Effector CD4-positive, alpha-beta T cell (primary cell): ENCODE measurements around the gene FAM20B.

Source experiments
- DNase-seq: peaks from one replicate; pipeline ENCODE4 v3.0.0-alpha.2; 2020

Gene FAM20B

DNA sequence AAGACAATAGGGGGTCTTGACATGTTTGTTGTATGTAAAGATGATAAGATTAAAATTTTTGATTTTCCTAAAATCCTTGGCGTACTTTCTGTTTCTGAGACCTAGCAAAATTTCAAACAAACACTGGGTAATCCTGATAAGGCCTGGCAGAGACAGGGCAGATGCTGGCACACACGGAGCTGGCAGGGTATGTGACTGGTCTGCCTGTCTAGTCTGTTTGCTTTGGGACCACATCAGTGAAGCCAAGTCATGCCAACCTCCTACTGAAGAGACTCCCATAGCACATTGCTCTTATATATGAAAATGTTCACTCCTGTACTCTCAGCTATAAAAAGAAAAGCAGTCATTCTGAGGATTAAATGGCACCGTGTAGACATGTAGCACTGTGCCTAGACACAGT lies 70.2 kb downstream of the FAM20B start:
- DNase-seq = no peak

DNA sequence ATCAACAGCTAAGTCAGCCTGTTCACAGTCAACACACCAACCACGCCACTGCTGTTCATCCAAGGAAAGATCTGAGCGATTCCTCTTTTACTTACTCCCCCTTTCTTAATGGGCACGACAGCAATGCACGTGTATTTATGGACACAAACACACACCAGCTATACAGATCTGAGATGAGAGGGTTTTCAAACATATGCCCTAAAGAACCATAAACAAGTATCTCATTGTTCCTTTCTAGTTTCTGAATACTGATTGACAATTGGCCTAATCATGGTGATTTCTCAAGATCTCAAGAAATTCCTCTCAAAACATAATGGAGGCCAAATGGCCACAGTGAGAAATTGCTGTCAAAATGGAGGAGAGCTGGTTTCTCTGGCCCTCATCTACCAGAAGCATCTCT lies 74.2 kb downstream of the FAM20B start:
- DNase-seq = no peak

DNA sequence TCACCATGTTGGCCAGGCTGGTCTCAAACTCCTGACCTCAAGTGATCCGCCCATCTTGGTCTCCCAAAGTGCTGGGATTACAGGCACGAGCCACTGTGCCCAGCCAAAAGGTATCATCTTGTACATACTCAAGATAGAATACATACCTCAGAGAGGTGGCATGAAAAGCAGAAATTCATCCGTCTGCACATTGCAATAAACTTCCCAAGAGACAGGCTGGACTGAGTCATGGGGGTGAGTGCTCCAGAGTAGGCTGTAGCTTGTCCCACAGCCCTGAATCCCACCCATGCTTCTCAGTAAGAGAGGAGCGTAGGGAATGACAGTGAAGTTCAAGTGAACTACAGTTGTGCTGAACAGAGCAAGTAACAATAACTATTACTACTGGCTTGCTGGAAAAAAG lies 75.9 kb downstream of the FAM20B start:
- DNase-seq = no peak

DNA sequence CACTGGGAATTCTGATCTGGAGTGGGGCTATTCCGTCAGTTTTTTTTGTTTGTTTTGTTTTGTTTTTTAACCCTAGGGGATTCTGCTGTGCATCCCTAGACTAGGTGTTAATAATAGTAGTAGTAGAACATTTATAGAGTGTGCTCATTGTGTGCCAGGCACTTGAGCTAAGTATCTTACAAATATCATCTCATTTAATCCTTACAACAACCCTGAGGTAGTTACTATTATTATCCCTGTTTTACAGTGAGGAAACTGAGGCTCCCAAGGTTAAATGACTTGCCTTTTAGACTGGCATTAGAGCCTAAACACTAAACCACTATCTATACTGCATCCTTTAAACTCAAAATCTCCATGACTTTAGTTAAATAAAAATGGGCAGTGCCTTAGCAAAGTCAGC lies 78.3 kb downstream of the FAM20B start:
- no peak for DNase-seq

DNA sequence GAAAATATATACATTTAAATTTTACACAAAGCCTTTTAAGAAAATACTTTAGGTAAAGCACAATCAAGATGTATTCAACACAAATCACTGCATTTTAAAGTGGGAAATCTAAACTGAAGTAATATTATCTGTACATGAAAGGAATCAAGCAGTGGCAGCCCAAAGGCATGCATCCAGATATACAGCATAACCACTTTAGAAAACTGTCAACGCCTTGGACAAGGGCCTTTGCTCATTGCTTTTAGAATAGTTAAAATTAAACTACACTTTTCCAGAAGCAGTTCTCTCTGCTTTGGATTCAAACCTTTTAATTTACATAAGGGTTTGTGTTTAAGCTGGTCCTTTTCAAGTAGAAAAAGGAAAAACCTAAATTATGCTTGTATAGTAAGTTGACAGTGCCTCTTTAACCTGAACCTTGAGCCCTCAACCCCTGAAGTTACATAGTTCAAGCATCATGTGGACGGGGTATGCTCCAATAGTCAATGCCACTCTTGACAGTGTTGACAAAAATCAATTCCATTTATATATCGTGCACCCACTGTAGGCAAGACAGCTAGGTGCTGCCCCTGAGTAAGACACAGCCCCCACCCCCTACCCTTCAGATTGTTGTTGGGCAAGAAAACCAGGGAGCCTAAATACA lies 79.0 kb downstream of the FAM20B start:
- no peak for DNase-seq

DNA sequence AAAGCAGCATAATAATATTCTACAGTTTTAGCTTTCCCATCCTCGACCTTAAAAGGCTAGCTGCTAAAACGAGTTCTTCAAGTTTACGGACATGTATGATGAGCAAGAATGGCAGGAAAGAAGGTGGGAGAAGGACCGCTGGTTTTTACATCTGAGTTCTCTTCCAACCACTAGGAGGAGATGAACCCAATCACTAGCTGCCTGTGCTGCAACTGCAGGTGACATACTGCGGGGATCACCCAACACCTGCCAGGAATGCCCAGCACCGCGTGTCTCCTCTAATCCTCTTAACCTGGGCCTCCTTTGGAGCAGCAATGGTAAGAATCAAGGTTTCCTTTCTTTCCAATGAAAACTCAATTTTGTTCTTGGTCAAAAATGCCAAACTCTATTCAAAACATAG lies 79.7 kb downstream of the FAM20B start:
- no peak for DNase-seq

DNA sequence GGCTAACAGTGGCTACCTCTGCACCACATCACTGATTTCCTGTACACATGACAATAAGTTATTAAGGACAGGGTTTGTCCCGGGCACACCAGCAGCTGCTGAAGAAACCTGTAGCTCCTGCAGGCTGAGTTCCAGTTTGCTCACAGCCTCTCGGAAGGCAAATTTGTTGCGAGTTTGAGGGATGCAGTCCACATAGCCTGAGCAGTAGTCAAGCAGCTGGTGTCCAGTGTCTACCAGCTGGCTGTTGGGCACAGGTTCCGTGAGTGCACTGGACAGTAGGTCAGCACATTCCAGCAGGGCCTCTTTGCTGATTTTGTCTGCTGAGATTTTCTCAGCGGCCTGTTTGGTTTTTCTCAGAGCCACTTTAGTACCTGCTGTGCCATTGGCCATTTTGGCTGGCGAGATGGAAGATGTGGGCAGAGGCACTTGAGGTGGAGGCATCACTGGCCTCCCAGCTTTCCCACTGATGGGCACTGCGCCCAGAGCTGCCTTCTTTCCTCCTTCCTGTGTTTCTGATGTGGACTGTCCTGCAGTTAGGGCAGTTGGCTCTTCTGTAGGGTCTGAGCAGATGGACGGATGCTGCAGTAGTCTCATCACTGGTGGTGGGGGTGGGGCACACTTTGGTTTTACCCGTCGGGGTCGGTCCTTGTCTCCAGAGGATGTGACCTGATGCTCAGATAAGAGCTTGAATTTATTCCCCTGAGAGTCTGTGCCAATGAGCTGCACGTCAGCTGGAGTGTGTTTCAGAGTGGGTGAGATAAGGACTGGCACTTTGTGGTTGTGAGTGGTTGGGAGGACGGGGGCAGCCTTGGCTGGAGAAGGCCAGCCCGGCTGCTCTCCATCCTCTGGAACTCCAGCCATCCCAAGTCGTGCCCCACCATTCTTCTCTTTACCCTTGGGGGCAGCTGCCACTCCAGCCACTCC lies 82.3 kb downstream of the FAM20B start:
- no peak for DNase-seq

DNA sequence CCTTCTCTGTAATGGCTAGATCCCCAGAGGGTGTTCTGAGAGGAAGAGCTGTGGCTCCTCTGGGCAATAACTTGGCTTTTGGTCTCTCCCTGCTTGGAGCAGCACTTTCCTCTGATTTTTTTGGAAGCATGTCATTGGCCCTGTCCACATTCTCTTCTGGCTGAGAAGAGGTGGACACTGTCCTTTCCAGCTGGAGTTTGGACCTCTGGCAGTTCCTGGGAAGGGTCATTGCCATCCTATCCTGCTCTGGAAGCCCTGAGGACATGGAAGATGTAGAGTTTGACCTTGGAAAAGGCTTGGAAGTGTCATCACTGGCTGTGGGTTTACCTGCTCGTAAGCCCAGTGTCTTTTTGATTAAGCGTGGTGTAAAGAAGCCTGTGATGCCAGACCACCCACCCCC lies 83.0 kb downstream of the FAM20B start:
- DNase-seq = no peak

DNA sequence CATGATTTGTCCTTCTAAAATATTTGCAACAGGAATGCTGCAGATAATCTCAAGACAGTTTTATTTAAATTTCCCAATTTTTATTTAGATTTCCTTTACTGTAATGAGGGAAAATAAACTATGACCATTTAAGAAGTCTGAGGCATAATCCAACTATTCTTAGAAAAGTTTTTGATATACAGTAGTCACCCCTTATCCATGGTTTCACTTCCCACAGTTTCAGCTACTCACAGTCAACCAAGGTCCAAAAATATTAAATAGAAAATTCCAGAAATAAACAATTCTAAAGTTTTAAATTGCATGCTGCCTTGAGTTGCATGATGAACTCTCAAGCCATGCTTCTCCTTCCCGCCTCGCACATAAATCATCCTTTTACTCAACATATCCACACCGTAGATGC lies 89.5 kb downstream of the FAM20B start:
- DNase-seq = no peak

DNA sequence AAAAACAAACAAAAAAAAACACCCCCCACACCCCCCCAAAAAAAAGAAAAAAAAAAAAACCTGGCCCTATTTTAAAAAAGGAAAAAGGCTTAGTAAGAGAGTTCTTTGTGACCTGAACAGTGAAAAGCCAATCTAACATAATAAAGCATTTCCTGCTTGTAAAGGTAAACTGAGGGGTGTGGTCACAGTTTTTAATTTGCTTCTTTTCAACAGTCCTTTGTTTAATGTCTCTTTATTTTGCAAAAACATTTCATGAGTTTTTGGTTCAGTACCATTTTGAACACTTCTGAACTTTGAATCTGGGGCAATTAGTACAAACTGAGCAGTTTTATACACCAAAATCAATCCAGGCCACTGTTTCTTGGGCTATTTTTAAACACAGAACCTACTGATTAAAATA lies 93.8 kb downstream of the FAM20B start:
- no peak for DNase-seq

DNA sequence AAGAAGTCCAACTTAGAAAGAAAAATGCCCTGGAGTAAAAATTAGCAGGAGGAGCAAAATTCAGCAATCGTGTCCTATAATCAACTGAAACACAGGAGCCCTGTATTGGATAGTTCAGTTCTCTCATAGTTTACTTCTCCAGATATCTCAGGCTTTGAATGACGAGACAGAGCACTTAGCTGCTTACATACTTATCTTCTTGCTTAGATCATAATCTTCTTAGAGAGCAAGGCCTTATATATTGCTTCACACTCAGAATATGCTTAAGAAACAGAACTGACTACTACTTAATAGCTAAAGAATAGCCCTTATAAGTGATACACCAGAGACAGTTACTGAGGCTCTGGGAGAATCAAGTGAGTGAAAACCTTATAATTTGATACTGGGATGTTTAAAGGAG lies 95.0 kb downstream of the FAM20B start:
- DNase-seq = no peak

DNA sequence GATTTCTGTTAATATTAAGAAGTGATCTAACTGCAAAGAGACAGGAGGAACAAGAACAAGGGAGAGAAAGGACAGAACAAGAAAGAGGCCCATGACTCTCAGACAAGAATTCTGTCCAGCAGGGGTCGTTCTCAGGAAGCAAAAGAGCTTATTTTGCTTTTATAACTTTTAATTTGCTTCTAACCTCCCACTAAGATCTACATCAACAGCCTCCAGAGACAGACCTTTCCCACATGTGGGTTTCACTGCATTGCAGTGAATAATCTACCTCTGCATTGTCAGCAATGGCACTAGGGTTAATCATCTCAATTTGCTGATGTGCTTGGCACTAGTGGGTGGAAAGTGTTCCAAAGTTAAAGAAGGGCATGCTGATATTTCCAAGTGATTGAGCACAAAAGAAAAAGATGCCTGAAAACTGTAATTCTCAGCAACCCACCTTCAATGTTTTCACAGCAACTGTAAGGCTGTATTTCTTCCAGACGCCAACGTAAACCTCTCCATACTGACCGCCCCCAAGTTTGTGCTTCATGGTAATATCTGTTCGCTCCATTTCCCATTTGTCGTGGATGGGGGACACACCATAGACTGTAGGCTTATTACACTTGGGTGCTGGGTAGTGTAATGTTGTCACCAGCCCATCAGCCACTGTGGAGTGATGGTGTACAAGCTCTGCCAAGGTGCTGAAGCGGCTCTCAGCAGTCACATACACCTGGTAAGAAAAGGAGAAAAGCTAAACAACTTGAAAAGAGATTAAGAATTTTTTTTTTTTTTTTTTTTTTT lies 95.7 kb downstream of the FAM20B start:
- DNase-seq = peak; percentile 17

DNA sequence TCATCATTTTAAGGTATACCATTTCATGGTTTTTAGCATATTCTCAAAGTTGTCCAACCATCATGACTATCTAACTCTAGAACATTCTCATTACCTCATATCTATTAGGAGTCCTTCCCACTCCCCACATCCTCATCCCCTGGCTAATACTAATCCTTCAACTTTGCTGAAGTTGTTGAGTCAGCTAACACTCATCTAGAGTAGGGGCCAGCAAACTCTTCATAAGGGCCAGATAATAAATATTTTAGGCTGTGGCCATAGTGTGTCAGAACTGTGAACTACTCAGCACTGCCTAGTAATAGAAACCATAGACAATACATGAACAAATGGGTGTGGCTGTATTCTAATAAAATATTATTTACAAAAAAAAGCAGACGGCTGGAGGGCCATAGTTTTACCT lies 99.2 kb downstream of the FAM20B start:
- DNase-seq = no peak
